ELR (cell line): Measurements from ENCODE around the gene ABO.
"Not testable (repeated sequence)": the region's sequence is repeated elsewhere in the genome, so short reads cannot be mapped to it uniquely, and the experiment has no call there.

ENCODE experiments used
- DNase-seq: peaks from one replicate; pipeline ENCODE4 v3.0.0-alpha.2; 2015; ENCODE audit warnings: low read depth

The ABO gene

GRCh38 chr9:133263557-133263956, 11.4 kb downstream of the ABO start:
- no peak for DNase-seq

- DNase-seq, result no peak
Observed at GRCh38 chr9:133262226-133262625, 12.8 kb downstream of the ABO start.

- DNase-seq, result no peak
Observed at GRCh38 chr9:133261753-133262120, 13.3 kb downstream of the ABO start.

GRCh38 chr9:133261103-133261752, 13.8 kb downstream of the ABO start:
- no peak for DNase-seq

GRCh38 chr9:133260334-133261102, 14.5 kb downstream of the ABO start:
- DNase-seq, result no peak

- no peak for DNase-seq
Observed at GRCh38 chr9:133258061-133259015, 16.7 kb downstream of the ABO start.

GRCh38 chr9:133257465-133257956, 17.5 kb downstream of the ABO start:
- DNase-seq, result no peak

- no peak for DNase-seq
Observed at GRCh38 chr9:133256686-133257091, 18.3 kb downstream of the ABO start.

GRCh38 chr9:133256136-133256461, 18.9 kb downstream of the ABO start:
- DNase-seq, result no peak

GRCh38 chr9:133255371-133256135, 19.4 kb downstream of the ABO start:
- DNase-seq, result no peak

GRCh38 chr9:133254471-133254870, 20.5 kb downstream of the ABO start:
- DNase-seq, result no peak

- no peak for DNase-seq
Observed at GRCh38 chr9:133253268-133253667, 21.7 kb downstream of the ABO start.

- DNase-seq, result no peak
Observed at GRCh38 chr9:133252301-133253020, 22.5 kb downstream of the ABO start.

GRCh38 chr9:133251773-133252172, 23.2 kb downstream of the ABO start:
- no peak for DNase-seq

- not testable (repeated sequence) for DNase-seq
Observed at GRCh38 chr9:133251221-133251620, 23.8 kb downstream of the ABO start.

GRCh38 chr9:133250741-133251170, 24.2 kb downstream of the ABO start:
- DNase-seq, result no peak

- DNase-seq, result no peak
Observed at GRCh38 chr9:133249337-133249736, 25.7 kb downstream of the ABO start.

- no peak for DNase-seq
Observed at GRCh38 chr9:133248726-133249295, 26.2 kb downstream of the ABO start.

GRCh38 chr9:133247632-133248031, 27.4 kb downstream of the ABO start:
- DNase-seq, result no peak

- no peak for DNase-seq
Observed at GRCh38 chr9:133246991-133247390, 28.0 kb downstream of the ABO start.

GRCh38 chr9:133246562-133246961, 28.4 kb downstream of the ABO start:
- DNase-seq, result no peak
